ENCODE data around the gene KDM5B. TPM values are rescaled to one million over a fixed set of nuclear protein-coding genes. Genes with fewer than 3 reads are reported as not detected.

The KDM5B gene
- total and polyA plus RNA-seq, 2 donors from 2014 or later: 10.7 to 55.5 TPM

GRCh38 chr1:202692959-202693555 lies 115.2 kb downstream of the KDM5B start:
- FAIRE-seq: no peak
- no peak overlapping the region for H3K4me3 ChIP-seq (ENCODE audit: low read length in 3 of 3)

GRCh38 chr1:202691816-202692215 lies 116.4 kb downstream of the KDM5B start:
- Histone ChIP-seq H3K36me3 (ENCODE audit: control insufficient read depth in 2 of 3, insufficient read depth in 3 of 3, low read length in 3 of 3) (no peaks in the 10 kb centered on the region), H3K9me3 (ENCODE audit: control insufficient read depth in 2 of 3, insufficient read depth in 1 of 3, low read length in 3 of 3) (no peaks in the 10 kb centered on the region), H3K27ac (ENCODE audit: low read depth in 2 of 2, low read length in 2 of 2) (no peak overlapping the region), H3K27me3 (ENCODE audit: control insufficient read depth, insufficient read depth, low read length) (no peaks in the 10 kb centered on the region), H3K4me1 (ENCODE audit: control insufficient read depth in 2 of 3, insufficient read depth in 2 of 3, low read depth in 1 of 3, low read length in 3 of 3) (no peaks in the 10 kb centered on the region), H3K4me3 (ENCODE audit: low read length in 3 of 3) (no peak overlapping the region), H3K9ac (ENCODE audit: low read length in 3 of 3) (no peak overlapping the region)
- TF ChIP-seq, protein P1, sequence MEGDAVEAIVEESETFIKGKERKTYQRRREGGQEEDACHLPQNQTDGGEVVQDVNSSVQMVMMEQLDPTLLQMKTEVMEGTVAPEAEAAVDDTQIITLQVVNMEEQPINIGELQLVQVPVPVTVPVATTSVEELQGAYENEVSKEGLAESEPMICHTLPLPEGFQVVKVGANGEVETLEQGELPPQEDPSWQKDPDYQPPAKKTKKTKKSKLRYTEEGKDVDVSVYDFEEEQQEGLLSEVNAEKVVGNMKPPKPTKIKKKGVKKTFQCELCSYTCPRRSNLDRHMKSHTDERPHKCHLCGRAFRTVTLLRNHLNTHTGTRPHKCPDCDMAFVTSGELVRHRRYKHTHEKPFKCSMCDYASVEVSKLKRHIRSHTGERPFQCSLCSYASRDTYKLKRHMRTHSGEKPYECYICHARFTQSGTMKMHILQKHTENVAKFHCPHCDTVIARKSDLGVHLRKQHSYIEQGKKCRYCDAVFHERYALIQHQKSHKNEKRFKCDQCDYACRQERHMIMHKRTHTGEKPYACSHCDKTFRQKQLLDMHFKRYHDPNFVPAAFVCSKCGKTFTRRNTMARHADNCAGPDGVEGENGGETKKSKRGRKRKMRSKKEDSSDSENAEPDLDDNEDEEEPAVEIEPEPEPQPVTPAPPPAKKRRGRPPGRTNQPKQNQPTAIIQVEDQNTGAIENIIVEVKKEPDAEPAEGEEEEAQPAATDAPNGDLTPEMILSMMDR (IDR thresholded peaks at IDR 0.05; ENCODE audit: borderline replicate concordance, extremely low read depth, insufficient read depth): no peak
- intact Hi-C loops (cut with DNase I): no loop called here
- DNase-seq: no peak
- FAIRE-seq: no peak

More at GRCh38 chr1:202692959-202693555, 115.2 kb downstream of the KDM5B start:
- no peak overlapping the region for H3K9ac ChIP-seq (ENCODE audit: low read length in 3 of 3)
- intact Hi-C loops (cut with DNase I): no loop called here
- TF ChIP-seq, protein P1 (IDR thresholded peaks at IDR 0.05; ENCODE audit: borderline replicate concordance, extremely low read depth, insufficient read depth): peak; percentile 4
- no peaks in the 10 kb centered on the region for H3K9me3 ChIP-seq (ENCODE audit: control insufficient read depth in 2 of 3, insufficient read depth in 1 of 3, low read length in 3 of 3)
- no peaks in the 10 kb centered on the region for H3K27me3 ChIP-seq (ENCODE audit: control insufficient read depth, insufficient read depth, low read length)
- DNase-seq: peak in 4 of 5 donors; percentile 76 to 89 (median 85)
- no peaks in the 10 kb centered on the region for H3K4me1 ChIP-seq (ENCODE audit: control insufficient read depth in 2 of 3, insufficient read depth in 2 of 3, low read depth in 1 of 3, low read length in 3 of 3)
- no peaks in the 10 kb centered on the region for H3K36me3 ChIP-seq (ENCODE audit: control insufficient read depth in 2 of 3, insufficient read depth in 3 of 3, low read length in 3 of 3)
- no peak overlapping the region for H3K27ac ChIP-seq (ENCODE audit: low read depth in 2 of 2, low read length in 2 of 2)

GRCh38 chr1:202689493-202690342 lies 118.5 kb downstream of the KDM5B start:
- Histone ChIP-seq H3K9ac (ENCODE audit: low read length in 3 of 3) (no peak overlapping the region), H3K27ac (ENCODE audit: low read depth in 2 of 2, low read length in 2 of 2) (no peak overlapping the region), H3K27me3 (ENCODE audit: control insufficient read depth, insufficient read depth, low read length) (no peaks in the 10 kb centered on the region), H3K36me3 (ENCODE audit: control insufficient read depth in 2 of 3, insufficient read depth in 3 of 3, low read length in 3 of 3) (no peaks in the 10 kb centered on the region), H3K4me1 (ENCODE audit: control insufficient read depth in 2 of 3, insufficient read depth in 2 of 3, low read depth in 1 of 3, low read length in 3 of 3) (no peaks in the 10 kb centered on the region), H3K4me3 (ENCODE audit: low read length in 3 of 3) (no peak overlapping the region), H3K9me3 (ENCODE audit: control insufficient read depth in 2 of 3, insufficient read depth in 1 of 3, low read length in 3 of 3) (no peaks in the 10 kb centered on the region)
- intact Hi-C loops (cut with DNase I): no loop called here
- DNase-seq (no peak), FAIRE-seq (no peak)
- TF ChIP-seq, protein P1 (IDR thresholded peaks at IDR 0.05; ENCODE audit: borderline replicate concordance, extremely low read depth, insufficient read depth): no peak

Measured in kidney (tissue), 14 donors.